Measurements from ENCODE around the gene TPPP. TPM values are rescaled to one million over a fixed set of nuclear protein-coding genes. Genes with fewer than 3 reads are reported as not detected.
"Not testable (repeated sequence)": the region's sequence is repeated elsewhere in the genome, so short reads cannot be mapped to it uniquely, and the experiment has no call there.

The TPPP gene
- total RNA-seq, 1 donor from 2014 or later = not detected

DNA sequence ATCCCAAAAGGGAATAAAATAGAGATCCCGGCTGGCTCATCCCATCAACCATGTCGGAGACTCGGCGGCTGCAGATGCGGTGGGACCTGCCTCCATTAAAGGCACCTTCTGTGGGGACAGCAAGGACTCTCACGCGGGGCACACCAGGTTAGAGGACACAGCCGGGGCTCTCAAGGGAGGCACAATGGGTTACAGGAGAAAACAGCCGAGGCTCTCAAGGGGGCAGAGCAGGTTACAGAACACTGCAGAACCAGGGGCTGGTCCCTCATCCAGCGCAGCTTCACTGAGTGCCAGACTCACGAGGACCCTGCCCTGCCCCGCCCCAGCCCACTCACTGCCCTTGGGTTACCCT is 7.0 kb downstream of the TPPP start:
- H3K27ac Mint-ChIP-seq; DNase-seq; H3K36me3 Mint-ChIP-seq (ENCODE audit: low read depth); H3K4me1 Mint-ChIP-seq; H3K27me3 Mint-ChIP-seq; H3K9me3 Mint-ChIP-seq; H3K4me3 Mint-ChIP-seq: not testable (repeated sequence)
- intact Hi-C loops (cut with micrococcal nuclease) = loop anchor here (10.0 kb wide), 1 partner anchor 89 kb away; no protein-coding TSS in a partner anchor

DNA sequence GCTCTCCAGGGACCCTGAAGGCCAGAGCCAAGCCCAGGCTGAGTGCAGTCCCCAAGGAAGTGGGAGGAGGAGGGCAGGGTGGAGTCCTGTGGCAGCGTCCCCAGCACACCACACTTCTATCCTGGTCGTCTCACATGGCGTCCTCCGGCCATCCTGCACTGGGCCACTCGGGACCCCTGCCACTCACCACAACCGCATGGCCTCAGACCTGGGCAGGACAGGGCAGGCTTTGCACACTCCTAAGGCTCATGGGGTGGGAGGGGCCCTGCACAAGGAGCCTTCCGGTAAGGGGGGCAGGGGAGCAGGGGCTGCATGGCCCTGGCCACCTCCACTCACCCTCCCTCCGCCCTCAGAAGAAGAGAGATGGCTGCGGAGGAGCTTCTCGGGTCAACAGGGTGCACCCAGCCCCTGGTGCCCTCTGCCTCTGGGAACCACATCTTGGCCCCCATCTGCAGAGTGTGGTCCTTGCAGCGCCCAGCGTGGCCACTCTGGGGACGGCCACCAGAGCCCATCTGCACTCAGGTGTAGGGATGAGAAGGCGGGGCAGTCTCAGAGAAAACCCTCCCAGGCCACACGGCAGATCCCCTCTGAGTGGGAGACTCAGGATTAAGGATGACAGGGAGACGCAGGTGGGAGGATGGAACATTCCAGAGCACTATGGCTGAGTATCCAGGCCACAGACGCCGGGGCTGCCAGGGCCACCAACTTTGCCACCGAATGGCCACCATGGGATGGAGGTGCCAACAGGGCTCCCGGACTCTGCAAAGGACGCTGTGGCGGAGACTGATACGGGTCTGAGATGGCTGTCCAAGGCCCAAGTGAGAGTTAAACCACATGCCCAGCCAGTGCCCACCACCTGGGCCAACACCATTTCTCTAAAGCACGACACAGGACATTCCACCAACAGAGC is 7.6 kb downstream of the TPPP start:
- Mint-ChIP-seq H3K27me3 (no peaks in the 10 kb centered on the region), H3K9me3 (no peaks in the 10 kb centered on the region), H3K4me3 (no peak overlapping the region), H3K36me3 (ENCODE audit: low read depth) (no peaks in the 10 kb centered on the region), H3K4me1 (no peaks in the 10 kb centered on the region), H3K27ac (no peak overlapping the region)
- no peak for DNase-seq
- intact Hi-C loops (cut with micrococcal nuclease) = loop anchor here (10.0 kb wide), 1 partner anchor 89 kb away; no protein-coding TSS in a partner anchor

DNA sequence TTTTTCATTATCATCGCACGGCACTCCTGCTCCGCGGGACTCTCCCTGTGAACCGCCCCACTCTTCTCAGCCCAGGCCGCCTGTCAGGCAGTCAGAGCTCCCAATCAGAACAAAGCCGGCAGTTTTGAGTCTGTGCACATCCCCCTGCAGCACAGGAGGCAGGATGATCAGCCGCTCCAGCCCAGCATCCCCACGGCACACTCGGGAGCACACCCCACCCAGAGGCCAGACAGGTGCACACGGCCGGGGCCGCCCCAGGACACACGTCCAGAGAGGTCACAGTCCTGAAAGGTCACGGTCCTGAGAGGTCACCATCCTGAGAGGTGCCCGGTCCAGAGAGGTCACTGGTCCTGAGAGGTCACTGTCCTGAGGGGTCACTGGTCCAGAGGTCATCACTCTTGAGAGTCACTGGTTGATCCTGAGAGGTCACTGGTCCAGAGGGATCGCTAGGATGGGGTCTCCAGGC is 8.4 kb downstream of the TPPP start:
- intact Hi-C loops (cut with micrococcal nuclease) = loop anchor here (10.0 kb wide), 1 partner anchor 90 kb away; no protein-coding TSS in a partner anchor
- no peak for DNase-seq
- Mint-ChIP-seq H3K36me3 (ENCODE audit: low read depth) (no peaks in the 10 kb centered on the region), H3K27me3 (no peaks in the 10 kb centered on the region), H3K9me3 (no peaks in the 10 kb centered on the region), H3K27ac (no peak overlapping the region), H3K4me3 (no peak overlapping the region), H3K4me1 (no peaks in the 10 kb centered on the region)

DNA sequence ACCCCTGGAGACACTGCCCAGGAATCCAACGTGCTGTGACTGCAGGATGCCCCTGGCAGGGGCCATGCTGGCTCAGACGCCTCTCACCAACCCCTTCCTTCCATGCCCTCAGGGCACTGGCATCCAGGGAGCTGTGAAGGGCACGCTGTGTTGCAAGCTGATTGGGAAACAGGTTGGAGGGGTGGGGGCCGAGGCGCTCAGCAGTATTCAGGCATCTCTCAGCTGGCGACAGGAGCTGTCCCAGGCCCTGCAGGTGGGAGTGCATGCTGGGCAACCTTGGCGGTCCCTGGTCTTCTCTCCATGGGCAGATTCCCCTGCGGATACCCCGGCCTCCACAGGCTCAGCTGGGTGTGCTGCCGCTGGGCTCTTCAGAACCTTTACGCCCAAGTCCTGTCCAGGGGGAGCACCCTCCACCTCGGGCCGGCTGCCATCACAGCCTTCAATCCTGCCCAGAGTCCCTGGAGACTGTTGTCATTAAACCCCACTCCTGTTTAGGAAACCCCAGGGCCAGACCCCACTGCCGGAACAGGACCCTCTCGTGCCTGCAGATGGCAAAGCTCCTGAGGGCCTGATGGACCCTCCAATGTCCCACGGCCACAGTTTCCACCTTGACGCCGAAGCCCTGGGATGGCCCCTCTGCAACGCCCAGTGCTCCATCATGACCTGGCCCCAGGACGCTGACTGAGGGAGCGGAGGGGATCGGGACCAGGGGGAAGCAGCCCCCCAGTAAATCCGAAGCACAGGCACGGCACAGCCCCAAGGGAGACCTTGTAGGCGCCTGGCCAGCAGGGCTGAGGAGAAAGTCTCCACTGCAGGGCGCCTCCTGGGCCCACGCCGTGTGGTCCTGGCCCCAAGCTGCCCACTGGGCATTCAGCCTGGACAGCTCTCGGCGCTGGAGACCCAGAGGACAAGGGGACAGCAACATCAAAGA is 9.3 kb downstream of the TPPP start:
- intact Hi-C loops (cut with micrococcal nuclease) = loop anchor here (10.0 kb wide), 1 partner anchor 91 kb away; no protein-coding TSS in a partner anchor
- Mint-ChIP-seq H3K27me3 (no peaks in the 10 kb centered on the region), H3K4me3 (no peak overlapping the region), H3K4me1 (no peaks in the 10 kb centered on the region), H3K36me3 (ENCODE audit: low read depth) (no peaks in the 10 kb centered on the region), H3K9me3 (no peaks in the 10 kb centered on the region), H3K27ac (no peak overlapping the region)
- no peak for DNase-seq

DNA sequence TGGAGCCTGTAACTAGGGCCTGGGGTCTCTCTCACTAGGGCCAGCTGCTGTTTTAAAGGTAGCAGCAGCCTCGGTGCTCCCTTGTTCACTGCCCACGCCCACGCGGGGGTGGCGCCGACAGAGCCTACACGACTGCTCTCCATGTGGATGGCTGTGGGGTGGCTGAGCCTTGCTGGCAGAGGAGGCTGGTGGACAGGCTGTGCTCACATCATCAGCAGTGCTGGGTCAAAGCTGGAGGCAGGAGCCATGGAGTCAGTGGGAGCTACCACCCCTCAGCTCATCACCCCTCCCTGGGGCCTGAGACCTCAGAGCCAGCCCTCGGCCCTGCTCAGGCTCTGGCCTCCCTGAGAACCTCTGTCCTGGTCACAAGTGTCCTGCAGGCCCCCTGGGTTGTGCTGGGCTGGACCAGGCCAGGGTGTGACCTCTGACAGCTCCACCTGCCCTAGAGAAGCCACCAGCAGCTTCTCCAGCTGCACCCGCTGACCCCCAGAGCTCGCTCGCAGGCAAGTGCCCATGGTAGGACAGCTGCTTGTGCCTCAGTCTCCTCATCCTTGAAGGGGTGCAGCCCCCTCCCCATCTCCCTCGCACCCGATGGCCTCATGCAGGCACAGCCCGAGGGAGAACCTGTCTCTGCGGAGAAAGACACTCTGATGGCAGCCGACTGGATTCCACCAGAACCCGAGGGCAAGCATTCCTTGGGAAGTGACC is 10.3 kb downstream of the TPPP start:
- intact Hi-C loops (cut with micrococcal nuclease) = loop anchor here (10.0 kb wide), 1 partner anchor 92 kb away; no protein-coding TSS in a partner anchor
- H3K4me1 Mint-ChIP-seq; DNase-seq; H3K9me3 Mint-ChIP-seq; H3K27ac Mint-ChIP-seq; H3K27me3 Mint-ChIP-seq; H3K4me3 Mint-ChIP-seq; H3K36me3 Mint-ChIP-seq (ENCODE audit: low read depth): not testable (repeated sequence)

DNA sequence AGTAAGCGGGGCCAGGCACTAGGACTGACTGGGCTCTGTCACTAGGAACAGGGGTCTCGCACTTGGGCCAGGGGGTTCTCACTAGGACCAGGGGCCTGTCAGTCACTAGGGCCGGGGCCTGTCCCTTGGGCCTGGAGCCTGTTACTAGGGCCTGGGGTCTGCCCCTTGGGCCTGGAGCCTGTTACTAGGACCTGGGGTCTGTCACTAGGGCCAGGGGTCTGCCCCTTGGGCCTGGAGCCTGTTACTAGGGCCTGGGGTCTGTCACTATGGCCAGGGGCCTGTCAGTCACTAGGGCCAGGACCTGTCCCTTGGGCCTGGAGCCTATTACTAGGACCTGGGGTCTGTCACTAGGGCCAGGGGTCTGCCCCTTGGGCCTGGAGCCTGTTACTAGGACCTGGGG is 10.9 kb downstream of the TPPP start:
- intact Hi-C loops (cut with micrococcal nuclease) = loop anchor here (10.0 kb wide), 1 partner anchor 93 kb away; no protein-coding TSS in a partner anchor
- H3K4me1 Mint-ChIP-seq; H3K36me3 Mint-ChIP-seq (ENCODE audit: low read depth); H3K9me3 Mint-ChIP-seq; H3K4me3 Mint-ChIP-seq; H3K27me3 Mint-ChIP-seq; DNase-seq; H3K27ac Mint-ChIP-seq: not testable (repeated sequence)

DNA sequence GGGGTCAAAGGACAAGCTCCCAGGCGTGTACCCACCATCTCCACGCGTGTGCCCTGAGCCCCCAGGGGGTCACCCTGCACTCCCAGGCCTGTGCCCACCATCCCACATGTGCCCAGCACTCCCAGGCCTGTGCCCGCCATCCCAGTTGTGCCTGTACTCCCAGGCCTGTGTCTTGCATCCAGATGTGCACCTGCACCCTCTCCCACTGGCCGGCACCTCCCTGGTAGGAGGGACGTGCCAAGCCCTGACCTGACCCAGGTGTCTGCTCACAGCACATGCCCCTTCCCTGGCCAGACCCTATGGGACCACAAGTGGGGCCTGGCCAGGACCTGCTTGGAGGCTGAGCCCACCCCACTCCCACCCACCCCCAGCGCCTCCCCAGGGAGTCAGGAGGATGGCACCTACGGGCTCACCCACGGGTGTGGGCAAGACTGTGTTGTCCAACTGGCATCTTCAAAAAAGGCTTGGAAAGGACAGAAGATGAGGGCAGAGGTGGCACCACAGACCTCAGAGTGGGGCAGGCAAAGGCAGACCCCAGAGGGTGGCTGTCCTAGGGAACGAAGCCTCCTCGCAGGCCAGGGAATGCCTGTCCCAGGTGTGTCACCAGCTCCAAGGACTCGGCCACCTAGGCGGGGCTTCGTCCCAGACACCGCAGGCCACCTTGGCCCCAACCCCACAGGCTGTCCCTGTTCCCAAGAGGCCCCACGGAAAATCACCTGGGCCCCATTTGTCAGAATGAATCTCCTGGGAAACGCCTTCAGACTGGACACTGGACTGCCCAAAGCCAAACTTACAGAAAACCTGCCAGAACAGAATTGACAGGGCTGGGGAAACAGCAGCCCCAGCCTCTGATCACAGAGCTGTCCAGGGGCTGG is 11.6 kb downstream of the TPPP start:
- not testable (repeated sequence) for H3K4me3 Mint-ChIP-seq; H3K9me3 Mint-ChIP-seq; H3K4me1 Mint-ChIP-seq; H3K27ac Mint-ChIP-seq; H3K36me3 Mint-ChIP-seq (ENCODE audit: low read depth); H3K27me3 Mint-ChIP-seq; DNase-seq
- intact Hi-C loops (cut with micrococcal nuclease) = loop anchor here (10.0 kb wide), 1 partner anchor 93 kb away; no protein-coding TSS in a partner anchor

DNA sequence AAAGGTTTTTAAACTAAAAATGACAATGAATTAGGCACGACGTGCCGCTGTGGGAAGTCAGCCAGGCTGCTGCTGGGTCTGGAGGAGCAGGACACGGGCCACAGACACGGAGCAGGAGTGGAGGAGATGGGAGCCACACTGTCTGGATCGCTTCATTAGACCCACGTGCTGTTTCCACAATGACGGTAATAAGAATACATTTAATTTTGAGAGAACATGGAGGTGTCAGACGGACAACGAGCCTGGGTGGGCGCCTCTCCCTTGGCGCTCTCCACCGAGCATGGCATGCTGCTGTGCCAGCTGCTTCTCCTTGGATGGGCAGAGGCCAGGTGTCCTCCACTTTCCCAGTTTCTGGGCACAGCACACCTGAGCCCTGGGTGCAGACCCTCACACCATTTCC is 12.3 kb downstream of the TPPP start:
- not testable (repeated sequence) for H3K27me3 Mint-ChIP-seq
- intact Hi-C loops (cut with micrococcal nuclease) = loop anchor here (10.0 kb wide), 1 partner anchor 94 kb away; no protein-coding TSS in a partner anchor

DNA sequence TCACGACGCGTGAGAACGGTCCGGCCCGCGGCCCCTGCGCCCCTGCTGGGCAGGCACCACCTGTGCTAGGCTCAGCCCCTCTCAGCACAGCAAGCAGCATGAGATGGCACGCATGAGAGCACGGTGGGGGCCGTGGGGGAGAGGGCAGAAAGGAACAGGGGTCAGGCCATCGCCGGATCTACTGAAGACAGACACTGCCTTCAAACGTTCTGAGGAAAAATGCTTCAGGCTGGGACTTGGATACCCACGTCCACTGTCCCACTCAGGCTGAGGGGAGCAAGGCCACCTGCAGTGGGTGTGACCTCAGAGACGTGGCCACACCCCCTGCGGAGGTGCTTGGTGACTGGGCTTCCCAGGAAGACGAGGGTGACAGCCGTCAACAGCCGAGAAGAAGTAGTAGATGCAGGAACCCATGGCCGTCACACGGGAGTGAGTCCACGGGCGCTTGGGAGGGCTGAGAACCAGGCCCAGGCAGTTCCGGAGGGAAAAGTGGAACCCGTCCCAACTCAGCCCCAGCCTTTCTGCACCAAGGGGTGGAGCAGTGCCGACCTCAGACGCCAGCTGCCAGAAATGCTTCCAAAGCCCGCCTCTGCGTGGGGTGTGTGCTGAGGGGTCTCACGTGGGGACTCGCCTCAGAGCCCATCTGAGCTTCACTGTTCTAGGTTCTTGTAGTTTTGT is 12.9 kb downstream of the TPPP start:
- intact Hi-C loops (cut with micrococcal nuclease) = loop anchor here (10.0 kb wide), 1 partner anchor 95 kb away; no protein-coding TSS in a partner anchor
- not testable (repeated sequence) for H3K4me1 Mint-ChIP-seq

More for the DNA sequence above, 12.3 kb downstream of the TPPP start:
- not testable (repeated sequence) for H3K27ac Mint-ChIP-seq; H3K36me3 Mint-ChIP-seq (ENCODE audit: low read depth); H3K4me1 Mint-ChIP-seq; H3K4me3 Mint-ChIP-seq; DNase-seq; H3K9me3 Mint-ChIP-seq

DNA sequence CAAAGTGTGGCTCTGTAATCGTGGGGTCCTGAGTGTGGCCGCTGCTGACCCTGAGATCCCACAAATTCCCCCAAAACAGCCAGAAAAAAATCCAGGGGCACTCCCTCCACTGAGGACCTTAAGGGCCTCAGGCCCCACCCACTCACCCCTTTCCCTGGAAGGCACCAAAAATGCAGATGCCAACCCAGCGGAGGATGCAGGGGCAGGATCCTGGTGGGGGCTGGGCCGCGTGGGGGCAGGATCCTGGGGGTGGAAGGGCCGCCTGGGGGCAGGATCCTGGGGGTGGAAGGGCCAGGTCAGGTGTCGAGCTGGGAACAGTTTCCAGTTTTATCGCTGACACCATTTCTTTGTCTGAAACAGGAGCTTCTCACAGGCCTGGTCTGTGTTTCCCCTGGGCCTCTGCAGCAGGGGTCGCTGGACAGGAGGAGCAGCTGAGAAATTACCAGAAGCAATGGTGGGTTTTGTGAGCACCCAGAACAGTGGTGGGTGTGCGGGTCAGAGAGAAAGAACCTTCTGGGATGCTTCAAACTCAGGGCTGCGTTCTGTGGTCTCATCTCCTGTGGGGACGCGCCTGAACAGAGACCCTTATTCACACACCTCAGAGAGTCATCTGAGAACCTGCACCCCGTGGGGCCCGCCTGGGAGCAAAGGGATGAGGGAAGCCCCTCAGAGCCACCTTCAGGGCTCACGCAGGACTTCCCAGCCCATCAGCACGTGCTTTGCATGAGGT is 13.8 kb downstream of the TPPP start:
- intact Hi-C loops (cut with micrococcal nuclease); H3K27me3 Mint-ChIP-seq; H3K9me3 Mint-ChIP-seq; H3K27ac Mint-ChIP-seq; H3K36me3 Mint-ChIP-seq (ENCODE audit: low read depth); H3K4me1 Mint-ChIP-seq; DNase-seq; H3K4me3 Mint-ChIP-seq: not testable (repeated sequence)

More for the DNA sequence above, 12.9 kb downstream of the TPPP start:
- DNase-seq; H3K36me3 Mint-ChIP-seq (ENCODE audit: low read depth); H3K27ac Mint-ChIP-seq; H3K4me3 Mint-ChIP-seq; H3K9me3 Mint-ChIP-seq; H3K27me3 Mint-ChIP-seq: not testable (repeated sequence)

DNA sequence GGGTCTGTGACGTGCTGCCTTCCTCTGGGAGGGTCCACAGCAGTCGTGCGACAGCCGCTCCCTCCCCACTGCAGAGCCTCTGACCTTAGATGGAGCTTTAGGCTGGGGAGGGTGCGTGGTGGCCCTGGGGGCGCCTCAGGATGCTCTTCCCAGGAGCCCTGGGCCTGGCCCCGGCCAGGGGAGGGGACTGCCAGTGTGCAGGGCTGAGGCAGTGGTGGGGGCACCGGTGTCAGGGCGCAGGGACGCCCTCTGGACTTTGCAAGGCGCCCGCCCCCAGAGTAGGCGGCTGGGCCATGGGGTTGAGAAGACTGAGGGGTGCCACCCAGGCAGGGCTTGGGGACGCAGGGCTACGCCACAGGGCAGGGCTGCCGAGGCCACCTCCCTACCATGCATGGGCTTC is 14.6 kb downstream of the TPPP start:
- DNase-seq; H3K27me3 Mint-ChIP-seq; H3K4me3 Mint-ChIP-seq; H3K27ac Mint-ChIP-seq; H3K36me3 Mint-ChIP-seq (ENCODE audit: low read depth); intact Hi-C loops (cut with micrococcal nuclease); H3K9me3 Mint-ChIP-seq; H3K4me1 Mint-ChIP-seq: not testable (repeated sequence)
